Activated T-cell treated with anti-CD3 and anti-CD28 coated beads for 1 hour (primary cell): ENCODE data around the gene OLFM2.
"Not testable (repeated sequence)": the region's sequence is repeated elsewhere in the genome, so short reads cannot be mapped to it uniquely, and the experiment has no call there.

Experiments used
- DNase-seq: peaks from one replicate; pipeline ENCODE4 v3.0.0-alpha.2; 2020; ENCODE audit warnings: low read depth

Gene OLFM2

DNA sequence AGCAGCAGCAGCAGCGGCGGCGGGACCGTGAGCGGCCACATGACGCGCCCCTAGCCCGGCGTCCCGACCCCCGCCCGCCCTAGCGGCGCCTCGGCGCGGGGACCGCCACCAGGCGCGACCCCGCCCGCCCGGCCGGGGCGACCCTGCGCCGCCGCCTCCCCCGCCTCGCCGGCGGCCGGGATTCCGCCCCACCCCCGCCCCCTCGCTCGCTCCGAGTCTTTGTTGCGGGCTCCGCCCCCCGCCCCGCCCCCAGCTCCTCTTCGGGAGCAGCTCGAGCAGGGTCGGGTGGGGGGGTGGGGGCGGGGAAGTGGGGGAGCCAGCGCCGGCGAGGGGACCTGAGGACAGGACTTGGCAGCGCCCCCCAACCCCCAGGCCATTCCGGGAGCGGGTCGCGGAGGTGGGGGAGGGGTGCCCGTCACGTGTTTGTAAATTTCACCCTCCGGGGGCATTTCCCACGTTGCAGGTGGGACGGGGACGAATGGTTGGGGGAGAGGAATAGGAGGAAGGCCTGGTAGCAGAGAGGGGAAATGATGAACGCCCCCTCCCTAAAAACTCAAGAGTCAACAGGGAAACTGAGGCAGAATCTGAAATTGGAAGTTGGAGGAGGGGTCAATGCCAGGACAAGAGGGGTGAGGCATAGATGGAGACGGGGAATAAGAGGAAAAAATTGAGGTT lies at the start of gene OLFM2:
Gene OLFM2 (minus strand): TSS at position 190 of the 675 bp plus-strand sequence. CDS start 149 bp downstream, at position 41.
- DNase-seq, result no peak

DNA sequence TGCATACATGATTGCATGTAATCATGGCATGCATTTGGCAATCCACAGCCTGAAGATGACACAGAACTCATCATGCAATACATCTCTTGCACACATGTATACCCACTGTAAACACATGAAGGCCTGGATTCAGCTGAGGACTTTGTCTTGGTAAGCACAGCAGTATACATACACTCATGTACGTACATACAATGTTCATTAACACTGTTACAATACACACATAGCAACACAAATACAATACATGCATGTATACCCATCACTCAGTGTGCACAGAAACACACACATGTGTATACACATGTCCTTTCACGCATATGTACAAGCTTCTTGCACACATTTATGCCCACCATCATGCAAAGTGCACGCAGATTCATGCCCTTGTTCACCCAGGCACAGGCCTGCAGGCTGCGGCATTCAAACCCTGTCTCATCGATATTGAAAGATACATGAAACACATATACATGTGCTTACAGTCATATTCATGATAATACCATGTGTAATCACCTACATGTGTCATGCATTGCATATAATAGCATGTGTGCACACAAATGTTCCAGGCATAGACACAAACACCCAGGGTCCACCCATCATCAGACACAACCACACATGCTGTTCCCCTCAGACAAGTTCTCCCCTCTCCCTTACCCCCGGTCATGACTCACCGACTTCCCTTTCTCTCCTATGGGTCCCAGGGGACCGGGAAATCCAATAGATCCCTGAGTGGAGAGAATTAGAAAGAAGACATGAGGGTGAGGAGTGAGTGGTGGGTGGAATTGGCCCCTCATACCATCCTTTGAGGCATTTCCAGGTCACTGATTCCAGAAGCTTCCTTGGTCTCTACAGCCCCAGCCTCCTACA lies 45.3 kb upstream of the OLFM2 start:
- DNase-seq, result no peak

DNA sequence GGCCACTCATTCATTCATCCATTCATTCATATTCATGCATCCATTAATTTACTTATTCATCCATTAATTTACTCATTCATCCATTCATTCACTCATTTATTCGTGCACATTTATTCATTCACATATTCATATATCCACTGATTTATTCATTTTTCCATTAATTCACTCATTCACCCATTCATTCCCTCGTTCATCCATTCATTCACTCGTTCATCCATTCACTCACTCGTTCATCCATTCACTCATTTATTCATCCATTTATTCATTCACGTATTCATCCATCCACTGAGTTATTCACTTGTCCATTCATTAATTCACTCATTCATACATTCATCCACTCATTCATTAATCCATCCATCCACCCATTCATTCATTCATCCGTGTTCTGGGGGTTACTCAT lies 35.8 kb upstream of the OLFM2 start:
- DNase-seq, result no peak

DNA sequence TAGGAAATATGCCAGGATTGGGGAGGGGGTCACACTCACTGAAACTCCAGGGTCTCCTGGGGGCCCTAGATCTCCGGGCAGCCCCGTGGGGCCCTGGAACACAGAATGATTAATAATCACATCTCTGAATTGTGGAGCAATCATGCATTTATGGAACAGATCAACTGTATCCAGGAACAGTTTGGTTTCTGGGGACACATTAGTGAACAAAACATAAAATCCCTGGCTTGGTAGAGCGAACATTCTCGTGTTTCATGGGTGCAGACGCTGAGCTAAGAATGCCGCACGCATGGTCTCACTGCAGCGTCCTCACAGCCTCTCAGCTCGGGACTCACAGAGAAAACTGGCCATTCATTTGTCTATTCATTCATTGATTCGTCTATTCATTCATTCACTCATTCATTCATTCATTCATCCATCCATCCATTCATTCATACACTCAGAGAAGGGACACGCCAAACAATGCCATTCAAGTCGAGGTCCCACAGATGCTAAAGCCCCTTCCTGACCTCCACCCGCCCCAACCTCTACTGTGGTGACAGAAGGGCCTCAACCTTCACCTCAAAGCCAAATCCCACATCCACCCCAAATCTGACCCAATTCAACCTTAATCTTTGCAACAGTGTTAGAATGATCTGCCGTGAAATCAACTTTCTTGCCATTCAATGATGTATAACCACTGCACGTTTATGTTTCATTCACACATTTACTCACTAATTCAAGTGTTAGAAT lies 35.0 kb upstream of the OLFM2 start:
- no peak for DNase-seq

DNA sequence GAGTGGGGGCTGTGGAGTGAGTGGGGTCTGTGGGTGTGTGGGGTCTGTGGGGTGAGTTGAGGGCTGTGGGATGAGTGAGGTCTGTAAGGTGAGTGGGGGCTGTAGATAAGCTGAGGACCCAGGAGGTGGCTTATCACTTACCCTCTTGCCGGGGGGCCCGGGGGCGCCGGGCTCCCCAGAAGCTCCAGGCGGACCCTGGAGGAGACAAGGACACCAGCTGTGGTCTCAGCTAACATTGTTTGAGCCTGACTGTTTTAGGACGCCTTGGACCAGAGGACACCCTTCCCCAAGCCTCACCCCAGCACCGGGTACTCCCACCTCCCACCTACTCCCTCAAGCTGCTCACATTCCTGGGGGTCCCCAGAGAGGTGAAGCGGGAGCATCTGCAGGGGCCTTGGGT lies 34.2 kb upstream of the OLFM2 start:
- no peak for DNase-seq

DNA sequence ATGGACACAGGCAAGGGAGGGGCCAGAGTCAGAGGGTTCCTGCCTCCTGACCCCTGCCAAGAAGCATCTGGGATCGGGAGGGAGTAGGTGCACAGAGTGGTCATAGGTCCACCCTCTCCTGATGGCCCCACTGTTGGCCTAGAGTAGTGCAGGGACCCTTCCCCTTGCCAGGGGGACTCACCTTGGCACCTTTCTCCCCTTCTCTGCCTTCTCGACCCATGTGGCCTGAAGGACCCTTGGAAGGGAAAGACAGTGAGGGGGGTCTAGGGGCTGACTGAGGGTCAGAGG lies 33.3 kb upstream of the OLFM2 start:
- no peak for DNase-seq

DNA sequence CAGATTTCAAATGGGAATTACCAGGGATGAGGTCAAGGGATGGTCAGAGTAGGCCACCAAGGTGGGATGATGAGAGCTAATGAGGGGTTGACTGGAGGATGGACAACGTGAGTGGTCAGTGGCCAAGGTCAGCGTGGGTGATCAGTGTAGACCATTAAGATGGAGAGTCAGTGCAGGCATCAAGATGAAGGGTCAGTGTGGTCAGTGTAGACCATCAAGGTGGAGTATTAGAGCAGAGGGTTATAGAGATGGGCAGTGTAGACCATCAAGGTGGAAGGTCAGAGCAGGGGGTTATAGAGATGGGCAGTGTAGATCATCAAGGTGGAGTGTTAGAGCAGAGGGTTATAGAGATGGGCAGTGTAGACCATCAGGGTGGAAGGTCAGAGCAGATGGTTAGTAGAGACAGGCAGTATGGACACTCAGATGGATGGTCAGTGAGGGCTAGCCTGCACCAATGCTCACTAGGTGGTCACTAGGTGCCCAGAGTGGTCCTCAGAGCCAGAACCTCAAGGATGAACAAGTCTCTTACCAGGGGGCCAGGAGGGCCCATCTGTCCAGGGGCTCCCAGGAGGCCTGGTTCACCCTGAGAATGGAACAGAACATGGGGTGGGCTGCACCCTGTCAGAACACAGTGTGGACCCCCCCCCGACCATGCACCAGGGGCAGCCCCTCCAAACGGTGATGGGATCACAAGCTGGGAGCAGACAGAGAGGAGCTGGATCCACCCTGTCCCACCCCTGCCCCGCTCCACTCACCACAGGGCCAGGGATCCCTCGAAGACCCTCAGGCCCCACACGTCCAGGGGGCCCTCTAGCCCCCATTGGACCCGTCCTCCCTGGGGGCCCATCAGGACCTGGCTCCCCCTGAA lies 32.7 kb upstream of the OLFM2 start:
- DNase-seq, result no peak

DNA sequence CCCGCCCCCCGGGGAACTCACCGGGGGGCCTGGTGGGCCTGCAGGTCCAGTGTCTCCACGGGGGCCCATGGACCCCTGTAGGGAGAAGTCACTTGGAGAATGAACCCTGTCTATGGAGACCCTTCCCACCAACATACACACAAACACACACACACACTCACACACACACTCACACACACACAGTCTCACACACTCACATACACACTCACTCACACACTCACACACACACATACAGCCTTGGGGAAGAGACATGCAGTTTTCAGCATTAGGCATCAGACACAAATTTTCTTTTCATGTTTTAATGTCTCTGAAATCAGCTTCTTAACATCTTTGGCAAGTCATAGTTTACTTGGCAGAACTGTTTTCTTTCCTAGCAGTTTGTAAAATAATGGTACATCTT lies 31.0 kb upstream of the OLFM2 start:
- no peak for DNase-seq

DNA sequence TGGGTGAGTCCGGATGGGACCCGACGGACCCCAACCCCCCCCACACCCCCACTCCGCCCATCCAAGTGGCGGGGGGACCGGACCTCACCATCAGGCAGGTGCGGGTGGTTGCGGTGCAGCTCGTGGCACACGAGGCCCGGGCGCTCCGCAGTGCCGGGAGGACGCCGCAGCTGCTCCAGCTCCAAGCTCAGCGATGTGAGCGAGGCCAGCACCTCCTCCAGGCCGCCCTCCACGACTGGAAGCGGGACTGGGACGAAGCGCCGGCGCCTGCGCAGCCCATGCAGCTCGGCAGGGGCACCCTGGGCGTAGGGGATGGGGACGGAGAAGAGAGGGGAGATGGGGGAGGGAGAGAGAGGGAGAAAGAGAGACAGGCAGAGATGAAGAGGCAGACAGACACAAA lies 30.1 kb upstream of the OLFM2 start:
- DNase-seq, result no peak

DNA sequence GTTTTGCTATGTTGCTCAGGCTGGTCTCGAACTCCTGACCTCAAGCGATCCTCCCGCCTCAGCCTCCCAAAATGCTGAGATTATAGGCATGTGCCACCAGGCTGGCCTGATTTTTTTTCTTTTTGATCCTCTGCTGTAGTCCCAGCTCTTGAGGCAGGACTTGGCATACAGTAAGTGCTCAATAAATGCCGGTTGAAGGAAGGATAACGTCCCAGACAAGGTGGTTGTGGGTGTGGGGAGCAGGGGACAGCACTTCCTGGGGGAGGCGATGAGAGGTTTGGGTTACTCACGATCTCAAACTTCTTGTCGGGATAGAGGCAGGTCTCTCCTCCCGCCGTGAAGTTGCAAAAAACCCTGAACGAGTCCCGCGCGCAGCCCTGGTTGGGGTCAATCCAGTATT lies 29.7 kb upstream of the OLFM2 start:
- no peak for DNase-seq

DNA sequence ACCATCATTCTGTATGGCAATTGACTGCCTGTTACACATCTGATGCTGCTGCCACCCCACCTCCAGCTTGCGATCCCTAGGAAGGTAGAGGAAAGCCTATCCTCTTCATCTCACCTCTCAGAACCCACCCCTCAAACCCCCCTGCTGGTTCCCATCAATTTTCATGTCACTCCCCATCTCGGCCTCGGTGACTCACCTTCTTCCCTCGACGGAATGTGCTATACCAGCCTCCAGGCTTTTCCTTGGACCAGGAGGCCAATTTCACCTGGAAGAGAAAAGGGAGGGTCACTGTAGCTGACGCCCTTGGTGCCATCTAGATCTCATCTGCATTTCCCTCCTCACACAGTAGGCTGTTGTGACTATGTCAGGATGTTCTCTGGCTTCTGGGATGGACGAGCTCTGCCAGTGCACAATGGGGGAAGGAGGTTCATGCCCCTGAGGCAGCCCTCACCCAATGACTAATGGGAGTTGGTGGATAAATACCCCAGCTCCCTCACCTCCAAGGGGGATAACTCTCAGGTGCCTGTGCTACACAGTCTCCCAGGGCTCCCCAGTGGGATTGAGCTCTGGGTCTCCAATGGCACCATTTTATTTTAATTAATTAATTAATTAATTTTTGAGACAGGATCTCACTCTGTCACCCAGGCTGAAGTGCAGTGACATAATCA lies 26.4 kb upstream of the OLFM2 start:
- DNase-seq, result no peak

DNA sequence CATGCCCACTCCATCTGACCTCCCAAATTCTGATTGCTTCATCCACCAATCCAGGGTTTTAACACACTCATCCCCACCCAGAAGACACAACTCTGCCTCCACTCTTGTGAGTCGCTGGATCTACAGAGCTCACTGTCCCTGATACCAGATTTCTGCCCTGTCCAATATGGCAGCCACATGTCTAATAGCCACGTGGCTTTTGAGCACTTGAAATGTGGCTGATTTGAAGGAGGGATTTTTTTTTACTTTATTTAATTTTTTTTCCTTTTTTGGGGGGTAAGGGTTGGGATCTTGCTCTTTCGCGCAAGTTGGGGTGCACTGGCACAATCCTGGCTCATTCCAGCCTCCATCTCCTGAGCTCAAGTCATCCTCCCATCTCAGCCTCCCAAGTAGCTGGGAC lies 24.8 kb upstream of the OLFM2 start:
- no peak for DNase-seq

DNA sequence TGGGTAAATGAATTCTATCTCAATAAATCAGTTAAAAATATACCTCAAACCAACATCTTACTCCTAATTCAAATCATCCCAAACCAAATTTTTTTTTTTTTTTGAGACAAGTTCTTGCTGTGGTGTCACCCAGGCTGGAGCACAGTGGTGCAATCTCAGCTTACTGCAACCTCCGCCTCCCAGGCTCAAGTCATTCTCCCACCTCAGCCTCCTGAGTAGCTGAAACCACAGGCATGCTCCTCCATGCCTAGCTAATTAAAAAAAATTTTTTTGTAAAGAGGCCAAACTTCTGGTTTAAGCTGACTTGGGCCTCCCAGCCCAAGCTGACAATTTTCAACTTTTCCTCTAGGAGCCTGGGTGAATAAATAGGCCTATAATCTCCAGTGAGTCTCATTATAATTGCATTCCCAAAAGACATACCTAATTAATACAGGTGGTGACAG lies 22.1 kb upstream of the OLFM2 start:
- DNase-seq, result no peak

DNA sequence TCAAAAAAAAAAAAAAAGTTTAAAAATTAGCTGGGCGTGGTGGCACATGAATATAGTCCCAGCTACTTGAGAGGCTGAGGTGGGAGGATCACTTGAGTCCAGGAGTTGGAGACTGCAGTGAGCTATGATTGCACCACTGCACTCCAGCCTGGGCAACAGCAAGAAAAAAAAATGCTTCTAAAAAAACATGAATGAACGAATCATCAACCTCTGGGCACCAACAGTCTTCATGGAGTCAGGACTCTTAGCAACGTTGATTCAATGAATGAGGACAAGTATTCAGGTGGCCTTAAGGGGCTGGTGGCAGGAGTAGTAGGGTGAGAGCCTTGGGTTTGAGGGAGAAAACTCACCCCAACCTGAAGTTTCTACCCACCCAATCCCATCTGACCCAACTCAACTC lies 20.6 kb upstream of the OLFM2 start:
- DNase-seq, result no peak

DNA sequence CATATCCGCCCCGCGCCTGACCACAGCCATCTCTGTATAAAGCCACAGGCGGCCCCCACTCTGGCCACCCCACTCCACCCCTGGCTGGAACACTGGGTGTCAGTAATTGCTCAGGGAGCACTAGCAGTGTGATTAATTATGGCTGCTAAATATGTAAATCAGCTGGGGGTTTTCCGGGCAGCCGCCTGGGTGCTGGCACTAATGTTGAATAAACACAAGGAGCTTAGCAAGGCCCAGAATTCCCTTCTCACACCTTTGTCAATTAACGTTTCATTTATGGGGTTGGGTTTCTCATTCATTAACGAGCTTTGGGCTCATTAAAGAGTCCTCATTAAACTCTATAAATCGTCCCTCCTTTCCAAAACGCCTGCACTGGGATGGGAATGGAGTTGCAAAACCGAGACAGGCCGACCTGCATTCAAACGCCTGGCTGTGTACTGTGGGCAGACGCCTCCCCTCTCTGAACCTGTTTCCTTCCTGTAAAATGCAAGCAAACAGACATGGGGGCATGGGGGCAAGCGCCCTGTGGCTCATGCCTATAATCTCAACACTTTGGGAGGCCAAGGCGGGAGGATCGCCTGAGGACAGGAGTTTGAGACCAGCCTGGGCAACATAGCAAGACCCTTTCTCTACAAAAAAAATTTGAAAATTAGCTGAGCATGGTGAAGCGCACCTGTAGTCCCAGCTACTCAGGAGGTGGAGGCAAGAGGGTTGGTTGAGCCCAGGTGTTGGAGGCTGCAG lies 17.7 kb upstream of the OLFM2 start:
- DNase-seq, result no peak

DNA sequence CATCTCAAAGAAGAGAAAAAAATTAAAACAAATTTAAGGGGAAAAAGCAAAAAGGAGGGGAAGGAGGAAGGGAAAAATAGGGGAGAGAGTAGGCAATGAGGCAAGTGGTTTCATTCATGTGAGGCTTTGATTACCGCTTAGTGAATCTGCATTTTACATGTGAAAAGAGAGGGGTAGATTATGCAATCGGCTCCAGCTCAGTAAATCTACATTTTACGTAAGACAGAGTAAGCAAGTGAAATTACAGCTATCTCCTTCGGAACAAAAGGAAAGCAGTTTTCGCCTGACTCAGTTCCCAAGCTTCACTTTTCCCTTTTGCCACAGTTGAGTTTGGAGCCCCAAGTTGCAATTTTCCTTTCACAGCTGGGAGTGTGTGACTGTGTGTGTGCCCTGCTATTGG lies 16.0 kb upstream of the OLFM2 start:
- no peak for DNase-seq

DNA sequence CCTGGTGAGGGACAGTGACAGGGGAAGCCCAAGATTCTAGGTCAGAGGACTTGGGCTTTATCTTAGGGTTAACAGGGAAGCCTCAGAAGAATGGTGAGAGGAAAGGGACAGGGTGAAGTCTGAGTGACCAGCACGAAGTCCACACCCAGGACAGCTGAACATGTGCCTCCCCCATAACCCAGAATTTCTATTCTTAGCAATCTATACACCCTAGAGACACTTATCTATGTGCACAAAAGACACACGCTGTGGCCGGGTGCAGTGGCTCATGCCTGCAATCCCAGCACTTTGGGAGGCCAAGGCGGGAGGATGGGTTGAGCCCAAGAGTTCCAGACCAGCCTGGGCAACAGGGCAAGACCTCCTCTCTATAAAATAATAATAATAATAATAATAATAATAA lies 11.1 kb upstream of the OLFM2 start:
- DNase-seq, result no peak

DNA sequence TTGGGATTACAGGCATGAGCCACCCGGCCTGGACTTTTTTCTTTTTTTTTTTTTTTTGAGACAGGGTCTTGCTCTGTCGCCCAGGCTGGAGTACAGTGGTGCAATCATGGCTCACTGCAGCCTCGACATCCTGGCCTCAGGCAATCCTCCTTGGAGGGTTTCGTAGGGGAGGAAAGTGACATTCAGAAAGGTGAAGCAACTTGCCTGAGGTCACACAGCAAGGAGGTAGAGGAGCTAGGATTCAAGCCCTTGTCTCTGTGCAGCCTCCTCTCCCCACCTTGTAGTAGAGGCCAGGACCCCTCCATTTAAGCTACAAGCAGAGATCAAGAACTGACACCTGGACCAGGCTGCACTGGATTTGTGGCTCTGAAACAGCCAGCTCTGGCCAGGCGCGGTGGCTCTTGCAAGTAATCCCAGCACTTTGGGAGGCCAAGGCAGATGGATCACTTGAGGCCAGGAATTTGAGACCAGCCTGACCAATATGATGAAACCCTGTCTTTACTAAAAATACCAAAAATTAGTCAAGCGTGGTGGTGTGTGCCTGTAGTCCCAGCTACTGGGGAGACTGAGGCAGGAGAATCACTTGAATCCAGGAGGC lies 10.3 kb upstream of the OLFM2 start:
- not testable (repeated sequence) for DNase-seq

DNA sequence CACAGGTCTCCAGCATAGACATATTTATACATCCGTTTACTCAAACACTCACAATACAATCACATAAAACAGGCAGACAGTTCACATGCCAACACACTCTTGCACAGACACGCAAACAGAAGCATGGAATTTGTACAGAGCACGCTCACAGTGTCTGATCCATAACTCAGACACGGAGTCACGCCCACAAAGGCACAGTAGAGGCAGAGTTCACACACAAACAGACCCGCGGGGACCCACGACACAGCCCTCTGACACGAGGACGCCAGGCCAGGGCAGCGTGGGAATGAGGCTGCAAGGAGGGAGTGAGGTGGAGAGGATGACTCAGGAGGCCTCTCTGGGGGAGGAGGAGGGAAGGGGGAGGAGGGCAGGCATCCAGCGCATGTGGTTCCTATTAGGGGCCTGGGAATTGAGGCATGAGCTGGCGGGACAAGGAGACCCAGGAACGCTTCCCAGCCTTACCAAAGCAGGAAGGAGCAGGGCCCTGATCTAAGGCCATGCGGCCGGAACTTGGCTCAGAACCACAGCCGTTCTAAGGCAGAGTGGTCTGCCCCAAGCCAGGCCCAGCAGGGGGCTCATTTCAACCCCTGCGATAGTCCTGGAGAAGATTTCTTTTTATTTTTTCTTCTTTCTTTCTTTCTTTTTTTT lies 9.1 kb upstream of the OLFM2 start:
- DNase-seq, result no peak

DNA sequence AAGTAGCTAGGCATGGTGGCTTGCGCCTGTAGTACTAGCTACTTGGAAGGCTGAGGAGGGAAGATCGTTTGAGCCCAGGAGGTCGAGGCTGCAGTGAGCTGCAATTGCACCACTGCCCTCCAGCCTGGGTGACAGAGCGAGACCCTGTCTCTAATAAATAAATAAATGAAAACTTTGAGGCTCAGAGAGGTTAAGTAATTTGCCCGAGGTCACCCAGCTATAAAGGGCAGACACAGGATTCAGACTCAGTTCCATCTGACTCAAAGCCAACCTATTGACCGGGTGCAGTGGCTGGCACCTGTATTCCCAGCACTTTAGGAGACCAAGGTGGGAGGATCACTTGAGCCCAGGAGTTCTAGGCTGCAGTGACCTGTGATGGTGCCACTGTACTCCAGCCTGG lies 7.4 kb upstream of the OLFM2 start:
- no peak for DNase-seq
